ENCODE measurements around the gene ST8SIA5. TPM values are rescaled to one million over a fixed set of nuclear protein-coding genes. Genes with fewer than 3 reads are reported as not detected.

The ST8SIA5 gene
- total and polyA plus RNA-seq, 9 of the 15 experiments (the other 6 are each of a cell fraction or from before 2014, with no cell fraction given) = 0.03 to 0.33 (median 0.06) TPM; not detected in 5

DNA sequence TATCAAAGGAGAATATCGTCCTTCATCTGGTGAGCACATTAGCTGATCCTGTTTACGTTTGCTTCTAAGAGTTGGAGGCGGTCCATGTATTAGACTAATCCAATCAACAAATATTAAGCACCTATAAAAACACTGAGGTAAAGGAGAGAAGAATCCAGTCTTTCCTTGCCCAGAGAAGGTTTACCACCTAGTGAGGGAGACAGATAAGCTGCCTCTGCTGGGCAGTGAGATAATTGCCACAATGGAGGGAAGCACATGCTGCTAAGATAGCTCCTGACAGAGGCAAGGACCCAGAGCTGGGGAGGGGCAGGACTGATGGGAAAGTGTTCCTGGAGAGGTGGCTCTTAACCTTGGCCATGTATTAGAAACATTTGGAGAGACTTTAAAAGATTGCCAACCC lies 36.7 kb upstream of the ST8SIA5 start:
- no peak overlapping the region for H3K27ac ChIP-seq (ENCODE audit: extremely low read depth, low read depth, low read length)
- POLR2A ChIA-PET = interaction anchor here (0.6 to 1.1 kb wide), 4 partner anchors 9 to 955 kb away, joined by 3 to 4 read pairs (median 3); no protein-coding TSS in a partner anchor
- no peak overlapping the region for H3K4me2 ChIP-seq (ENCODE audit: insufficient read depth, low read length)
- no peaks in the 10 kb centered on the region for H3K36me3 ChIP-seq (ENCODE audit: control insufficient read depth, insufficient read depth, low read length)
- no peaks in the 10 kb centered on the region for H3K79me2 ChIP-seq (ENCODE audit: control insufficient read depth, insufficient read depth, low read length)
- no peak overlapping the region for H2AFZ ChIP-seq (ENCODE audit: low read depth, low read length)
- in situ Hi-C loops (cut with MboI) = no loop called here
- H3K9me3 ChIP-seq (replicated peaks; ENCODE audit: control insufficient read depth, insufficient read depth, low read depth, low read length) = no peaks in the 10 kb centered on the region
- BruUV-seq (replicated peaks) = no TSS peak
- H3K4me1 ChIP-seq (replicated peaks in 1 of 2; ENCODE audit: control insufficient read depth in 2 of 2, insufficient read depth in 2 of 2, low read length in 2 of 2) = no peaks in the 10 kb centered on the region
- H3K9ac ChIP-seq (ENCODE audit: insufficient read depth in 1 of 2, low read depth in 2 of 2, low read length in 2 of 2) = no peak overlapping the region
- H3K27me3 ChIP-seq (ENCODE audit: control insufficient read depth in 2 of 2, insufficient read depth in 2 of 2, low read length in 2 of 2) = no peaks in the 10 kb centered on the region
- 57% methylated on average over 2 of the region's 3 CpGs for WGBS (ENCODE audit: insufficient coverage, low coverage, missing lambda C conversion rate)
- FAIRE-seq = no peak
- no peak overlapping the region for H3K4me3 ChIP-seq
- TF ChIP-seq HDAC2 (IDR thresholded peaks at IDR 0.05) (no peak), ZNF695 (CRISPR knock-in tag; IDR thresholded peaks at IDR 0.05) (no peak), PTTG1 (tag; IDR thresholded peaks at IDR 0.05; ENCODE audit: low read depth) (no peak), ZNF696 (CRISPR knock-in tag; conservative IDR thresholded peaks at IDR 0.05) (no peak)
- TF ChIP-seq, protein P1, sequence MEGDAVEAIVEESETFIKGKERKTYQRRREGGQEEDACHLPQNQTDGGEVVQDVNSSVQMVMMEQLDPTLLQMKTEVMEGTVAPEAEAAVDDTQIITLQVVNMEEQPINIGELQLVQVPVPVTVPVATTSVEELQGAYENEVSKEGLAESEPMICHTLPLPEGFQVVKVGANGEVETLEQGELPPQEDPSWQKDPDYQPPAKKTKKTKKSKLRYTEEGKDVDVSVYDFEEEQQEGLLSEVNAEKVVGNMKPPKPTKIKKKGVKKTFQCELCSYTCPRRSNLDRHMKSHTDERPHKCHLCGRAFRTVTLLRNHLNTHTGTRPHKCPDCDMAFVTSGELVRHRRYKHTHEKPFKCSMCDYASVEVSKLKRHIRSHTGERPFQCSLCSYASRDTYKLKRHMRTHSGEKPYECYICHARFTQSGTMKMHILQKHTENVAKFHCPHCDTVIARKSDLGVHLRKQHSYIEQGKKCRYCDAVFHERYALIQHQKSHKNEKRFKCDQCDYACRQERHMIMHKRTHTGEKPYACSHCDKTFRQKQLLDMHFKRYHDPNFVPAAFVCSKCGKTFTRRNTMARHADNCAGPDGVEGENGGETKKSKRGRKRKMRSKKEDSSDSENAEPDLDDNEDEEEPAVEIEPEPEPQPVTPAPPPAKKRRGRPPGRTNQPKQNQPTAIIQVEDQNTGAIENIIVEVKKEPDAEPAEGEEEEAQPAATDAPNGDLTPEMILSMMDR (IDR thresholded peaks at IDR 0.05 in 2 of 3, conservative IDR thresholded peaks at IDR 0.05 in 1 of 3; ENCODE audit: insufficient read depth in 2 of 3, low read depth in 1 of 3, low read length in 3 of 3) = peak in 2 of 3 experiments; percentile 15 to 17; a peak in 2 of 6 replicates
- TF ChIP-seq, protein P2, sequence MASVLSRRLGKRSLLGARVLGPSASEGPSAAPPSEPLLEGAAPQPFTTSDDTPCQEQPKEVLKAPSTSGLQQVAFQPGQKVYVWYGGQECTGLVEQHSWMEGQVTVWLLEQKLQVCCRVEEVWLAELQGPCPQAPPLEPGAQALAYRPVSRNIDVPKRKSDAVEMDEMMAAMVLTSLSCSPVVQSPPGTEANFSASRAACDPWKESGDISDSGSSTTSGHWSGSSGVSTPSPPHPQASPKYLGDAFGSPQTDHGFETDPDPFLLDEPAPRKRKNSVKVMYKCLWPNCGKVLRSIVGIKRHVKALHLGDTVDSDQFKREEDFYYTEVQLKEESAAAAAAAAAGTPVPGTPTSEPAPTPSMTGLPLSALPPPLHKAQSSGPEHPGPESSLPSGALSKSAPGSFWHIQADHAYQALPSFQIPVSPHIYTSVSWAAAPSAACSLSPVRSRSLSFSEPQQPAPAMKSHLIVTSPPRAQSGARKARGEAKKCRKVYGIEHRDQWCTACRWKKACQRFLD (CRISPR knock-in tag; IDR thresholded peaks at IDR 0.05) = no peak
- peak; percentile 63 for ATAC-seq
- DNase-seq (ENCODE audit: extremely low read depth in 1 of 4, low spot score in 3 of 4) = peak in 2 of 4 experiments; percentile 4 to 8
- no peaks in the 10 kb centered on the region for H4K20me1 ChIP-seq (replicated peaks; ENCODE audit: control insufficient read depth, insufficient read depth, low read length)
- CTCF ChIA-PET (ENCODE audit: low intra/inter-chr PET ratio) = no interaction called here
- intact Hi-C loops (cut with micrococcal nuclease) = no loop called here
- H3K9me1 ChIP-seq (ENCODE audit: control insufficient read depth, insufficient read depth, low read length) = no peaks in the 10 kb centered on the region
